SU-DHL-6 (cell line): ENCODE results near the gene TBL1X.

ENCODE experiments used
- H2AFZ ChIP-seq: fragments of 200-600 bp; sonication (generic); 2 replicates; pipeline ENCODE4 v1.6.1; 2014; ENCODE audit warnings: low read depth, mild to moderate bottlenecking, moderate library complexity, mixed read lengths, antibody characterized with exemption, low read length; ENCODE audit not compliant: severe bottlenecking
- H3F3A ChIP-seq: fragments of 200-600 bp; shearing (Covaris generic); 2 replicates; pipeline ENCODE4 v1.6.0; 2016; ENCODE audit warnings: antibody characterized with exemption, mild to moderate bottlenecking; ENCODE audit not compliant: insufficient read depth
- H3K27ac ChIP-seq: fragments of 200-600 bp; sonication (generic); 2 replicates; pipeline ENCODE4 v1.5.1; 2016; ENCODE audit warnings: low read depth, mild to moderate bottlenecking, low read length, moderate library complexity, mixed read lengths
- H3K27me3 ChIP-seq: fragments of 200-600 bp; sonication (generic), shearing (Covaris generic); 2 replicates; pipeline ENCODE4 v1.6.0; 2014; ENCODE audit warnings: mild to moderate bottlenecking, low read length
- H3K36me3 ChIP-seq: fragments of 200-600 bp; sonication (generic); 2 replicates; pipeline ENCODE4 v1.6.1; 2014; ENCODE audit warnings: mild to moderate bottlenecking, low read length, mixed read lengths
- H3K4me2 ChIP-seq: fragments of 300-600, 200-600 bp; shearing (Covaris generic), sonication (generic); 2 replicates; pipeline ENCODE4 v1.6.0; 2014; ENCODE audit warnings: low read length, low read depth, mild to moderate bottlenecking; ENCODE audit not compliant: poor library complexity, severe bottlenecking
- H3K4me3 ChIP-seq: fragments of 200-600 bp; sonication (generic); 2 replicates; pipeline ENCODE4 v1.5.1; 2014; ENCODE audit warnings: antibody characterized with exemption, low read length, mild to moderate bottlenecking, mixed read lengths; ENCODE audit not compliant: insufficient read depth, poor library complexity, severe bottlenecking
- H3K79me2 ChIP-seq: fragments of 200-600 bp; sonication (generic); 2 replicates; pipeline ENCODE4 v1.6.1; 2014; ENCODE audit warnings: mild to moderate bottlenecking, low read length, moderate library complexity; ENCODE audit not compliant: insufficient read depth
- H3K9ac ChIP-seq: fragments of 200-600 bp; sonication (generic); 2 replicates; pipeline ENCODE4 v1.7.0; 2014; ENCODE audit warnings: mild to moderate bottlenecking, low read length
- H3K9me2 ChIP-seq: fragments of 200-600 bp; sonication (generic); replicated peaks from 2 replicates; pipeline ENCODE4 v1.6.1; 2014; ENCODE audit warnings: low read length; ENCODE audit not compliant: insufficient read depth
- H3K9me3 ChIP-seq: fragments of 200-600 bp; sonication (generic); 2 replicates; pipeline ENCODE4 v1.6.1; 2014; ENCODE audit warnings: low read length, mixed read lengths; ENCODE audit not compliant: insufficient read depth
- H4K20me1 ChIP-seq: fragments of 200-600 bp; sonication (generic); 2 replicates; pipeline ENCODE4 v1.6.1; 2014; ENCODE audit warnings: low read depth, mild to moderate bottlenecking, antibody characterized with exemption, low read length, moderate library complexity, mixed read lengths
- EZH2phosphoT487 ChIP-seq: fragments of 200-600 bp; sonication (generic), shearing (Covaris generic); conservative IDR thresholded peaks from 2 replicates; pipeline ENCODE4 v1.6.1; 2018; ENCODE audit warnings: mild to moderate bottlenecking, antibody characterized with exemption, low read length, moderate library complexity, mixed read lengths
- TF ChIP-seq, protein P1 (sequence below): fragments of 200-600 bp; sonication (generic); IDR thresholded peaks from one replicate; pipeline ENCODE4 v1.5.1; 2017; ENCODE audit warnings: antibody characterized with exemption, mild to moderate bottlenecking, low read length, moderate library complexity; ENCODE audit not compliant: insufficient read depth, poor library complexity, severe bottlenecking

TBL1X gene

DNA sequence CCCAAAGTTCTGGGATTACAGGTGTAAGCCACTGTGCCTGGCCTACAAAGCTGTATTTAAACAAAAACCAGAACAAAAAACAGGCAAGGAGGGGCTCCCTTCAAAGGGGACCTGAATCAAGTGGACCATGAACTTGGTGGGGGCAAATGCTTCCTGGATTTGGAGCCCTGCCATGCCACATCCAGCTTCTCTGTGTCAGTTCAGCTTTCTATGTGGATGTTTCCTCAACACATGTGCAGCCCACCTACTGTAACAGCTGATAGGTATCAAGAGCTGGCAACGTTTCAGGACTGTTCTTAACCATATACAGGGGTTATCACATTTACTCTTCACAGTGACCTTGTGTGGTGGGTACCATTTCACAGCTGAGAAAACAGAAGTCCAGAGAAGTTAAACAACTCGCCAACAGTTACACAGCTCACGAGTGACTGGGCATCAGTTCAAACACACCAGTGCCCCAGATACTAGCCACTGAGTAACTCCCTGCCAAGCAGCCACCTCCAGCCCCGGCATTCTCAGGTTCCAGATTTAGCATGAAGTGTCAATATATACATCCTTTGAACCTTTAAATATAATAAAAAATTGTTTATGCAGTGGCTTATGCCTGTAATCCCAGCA is 293.3 kb downstream of the TBL1X start:
- H3K9me3 ChIP-seq = no peaks in the 10 kb centered on the region
- H4K20me1 ChIP-seq = no peaks in the 10 kb centered on the region
- H3K4me2 ChIP-seq = no peak overlapping the region
- no peaks in the 10 kb centered on the region for H3K36me3 ChIP-seq
- H3K79me2 ChIP-seq = no peaks in the 10 kb centered on the region
- no peaks in the 10 kb centered on the region for H3K27me3 ChIP-seq
- no peak overlapping the region for H3K4me3 ChIP-seq
- no peak overlapping the region for H3K27ac ChIP-seq
- no peak for TF ChIP-seq EZH2phosphoT487
- TF ChIP-seq, protein P1, sequence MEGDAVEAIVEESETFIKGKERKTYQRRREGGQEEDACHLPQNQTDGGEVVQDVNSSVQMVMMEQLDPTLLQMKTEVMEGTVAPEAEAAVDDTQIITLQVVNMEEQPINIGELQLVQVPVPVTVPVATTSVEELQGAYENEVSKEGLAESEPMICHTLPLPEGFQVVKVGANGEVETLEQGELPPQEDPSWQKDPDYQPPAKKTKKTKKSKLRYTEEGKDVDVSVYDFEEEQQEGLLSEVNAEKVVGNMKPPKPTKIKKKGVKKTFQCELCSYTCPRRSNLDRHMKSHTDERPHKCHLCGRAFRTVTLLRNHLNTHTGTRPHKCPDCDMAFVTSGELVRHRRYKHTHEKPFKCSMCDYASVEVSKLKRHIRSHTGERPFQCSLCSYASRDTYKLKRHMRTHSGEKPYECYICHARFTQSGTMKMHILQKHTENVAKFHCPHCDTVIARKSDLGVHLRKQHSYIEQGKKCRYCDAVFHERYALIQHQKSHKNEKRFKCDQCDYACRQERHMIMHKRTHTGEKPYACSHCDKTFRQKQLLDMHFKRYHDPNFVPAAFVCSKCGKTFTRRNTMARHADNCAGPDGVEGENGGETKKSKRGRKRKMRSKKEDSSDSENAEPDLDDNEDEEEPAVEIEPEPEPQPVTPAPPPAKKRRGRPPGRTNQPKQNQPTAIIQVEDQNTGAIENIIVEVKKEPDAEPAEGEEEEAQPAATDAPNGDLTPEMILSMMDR = no peak
- H3F3A ChIP-seq = no peaks in the 10 kb centered on the region
- no peak overlapping the region for H3K9ac ChIP-seq
- H2AFZ ChIP-seq = no peak overlapping the region
- H3K9me2 ChIP-seq = no peaks in the 10 kb centered on the region

DNA sequence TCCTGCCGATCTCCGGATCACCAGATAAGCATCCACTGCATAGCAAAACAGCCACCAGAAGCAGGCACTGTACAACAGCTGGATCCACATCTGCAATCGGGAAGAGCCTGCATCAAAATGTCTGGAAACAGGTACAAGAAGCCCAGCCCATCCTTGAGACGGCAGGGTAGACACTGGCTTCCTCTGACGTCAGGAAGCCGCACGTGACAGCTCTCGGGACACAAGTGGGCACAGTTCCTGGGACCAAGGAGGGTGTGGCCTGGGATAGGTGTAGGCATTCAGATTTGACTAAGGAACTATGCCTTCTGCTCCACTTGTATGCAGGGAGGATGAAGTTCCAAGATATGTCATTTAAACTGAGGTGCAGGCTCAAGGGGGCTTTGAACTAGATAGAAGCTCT is 294.5 kb downstream of the TBL1X start:
- H3K4me3 ChIP-seq = no peak overlapping the region
- no peak overlapping the region for H3K4me2 ChIP-seq
- TF ChIP-seq EZH2phosphoT487 = no peak
- TF ChIP-seq, protein P1 = no peak
- no peaks in the 10 kb centered on the region for H3K9me3 ChIP-seq
- H3K27ac ChIP-seq = no peak overlapping the region
- no peak overlapping the region for H3K9ac ChIP-seq
- H3K27me3 ChIP-seq = no peaks in the 10 kb centered on the region
- H3F3A ChIP-seq = no peaks in the 10 kb centered on the region
- H4K20me1 ChIP-seq = no peaks in the 10 kb centered on the region
- H2AFZ ChIP-seq = no peak overlapping the region
- no peaks in the 10 kb centered on the region for H3K36me3 ChIP-seq
- H3K79me2 ChIP-seq = no peaks in the 10 kb centered on the region
- no peaks in the 10 kb centered on the region for H3K9me2 ChIP-seq

DNA sequence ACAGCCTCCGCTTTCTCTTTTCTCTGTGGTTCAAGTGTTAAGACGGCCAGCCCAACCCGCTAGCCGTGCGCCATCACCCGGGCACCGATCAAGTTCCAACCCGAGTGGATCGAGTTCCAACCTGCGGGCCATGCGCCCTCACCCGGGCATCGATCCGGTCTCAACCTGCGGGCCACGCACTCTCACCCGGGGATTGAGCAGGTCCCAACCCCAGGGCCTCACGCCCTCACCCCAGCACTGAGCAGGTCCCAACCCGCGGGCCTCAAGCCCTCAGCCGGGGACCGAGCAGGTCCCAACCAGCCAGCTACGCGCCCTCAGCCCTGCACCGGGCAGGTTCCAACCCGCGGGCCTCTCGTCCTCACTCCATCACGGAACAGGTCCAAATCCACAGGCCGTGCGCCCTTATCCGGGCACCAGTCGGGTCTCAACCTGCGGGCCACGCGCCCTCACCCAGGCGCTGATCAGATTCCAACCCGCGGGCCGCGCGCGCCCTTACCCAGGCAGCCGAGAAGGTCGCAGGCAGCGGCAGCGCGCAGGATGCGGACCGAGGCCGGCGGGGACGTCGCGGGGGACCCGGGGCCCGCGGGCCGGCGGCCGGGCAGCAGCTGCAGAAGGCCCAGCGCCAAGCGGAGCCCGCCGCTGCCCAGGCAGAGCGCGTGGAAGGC is 300.3 kb downstream of the TBL1X start:
- Histone ChIP-seq H3K27me3 (no peaks in the 10 kb centered on the region), H4K20me1 (no peaks in the 10 kb centered on the region), H3K9ac (no peak overlapping the region), H3K4me3 (no peak overlapping the region), H3K4me2 (no peak overlapping the region), H3F3A (no peaks in the 10 kb centered on the region), H3K79me2 (no peaks in the 10 kb centered on the region), H3K9me3 (no peaks in the 10 kb centered on the region), H3K36me3 (no peaks in the 10 kb centered on the region), H2AFZ (no peak overlapping the region), H3K27ac (no peak overlapping the region), H3K9me2 (no peaks in the 10 kb centered on the region)
- TF ChIP-seq, protein P1 = no peak
- no peak for TF ChIP-seq EZH2phosphoT487
